WERI-Rb-1 (cell line): ENCODE data around the gene BACE2.

Experiments
- DNase-seq: peaks from one replicate; pipeline ENCODE4 v3.0.0-alpha.2; 2020
- H3K27ac ChIP-seq: fragments of 250-450 bp; sonication (Bioruptor Pico); 2 replicates; pipeline ENCODE4 v1.5.1; 2020; ENCODE audit warnings: mild to moderate bottlenecking, moderate library complexity
- H3K27me3 ChIP-seq: fragments of 250-450 bp; sonication (Bioruptor Pico); 2 replicates; pipeline ENCODE4 v1.5.1; 2021; ENCODE audit warnings: mild to moderate bottlenecking, low read depth, moderate library complexity; ENCODE audit not compliant: insufficient read depth, severe bottlenecking
- H3K36me3 ChIP-seq: fragments of 250-450 bp; sonication (Bioruptor Pico); 2 replicates; pipeline ENCODE4 v1.5.1; 2020; ENCODE audit warnings: mild to moderate bottlenecking, moderate library complexity
- H3K4me3 ChIP-seq: 2 replicates; pipeline ENCODE4 v1.5.1; 2011; ENCODE audit warnings: low read depth, mild to moderate bottlenecking, control low read depth, low read length
- H3K9me3 ChIP-seq: fragments of 250-450 bp; sonication (Bioruptor Pico); 2 replicates; pipeline ENCODE4 v1.5.1; 2021; ENCODE audit warnings: mild to moderate bottlenecking, moderate library complexity; ENCODE audit not compliant: severe bottlenecking
- CTCF ChIP-seq: IDR thresholded peaks from 2 replicates; pipeline ENCODE4 v1.5.1; 2011; ENCODE audit warnings: low read depth, mild to moderate bottlenecking, control low read depth, inconsistent platforms, low read length

BACE2 gene

GRCh38 chr21:41167348-41168342 lies at the start of gene BACE2:
TSS of gene BACE2 (plus strand) at chr21:41168160. CDS start at chr21:41168264, 104 bp downstream.
- H3K36me3 ChIP-seq = no peaks in the 10 kb centered on the region
- peak; percentile 69 for TF ChIP-seq CTCF
- peak within 1 kb of the TSS; percentile 34 for H3K27ac ChIP-seq
- peak within 1 kb of the TSS; percentile 83 for H3K4me3 ChIP-seq
- H3K9me3 ChIP-seq = no peaks in the 10 kb centered on the region
- DNase-seq = peak; percentile 81
- peaks cover 11% of the 10 kb centered on the region for H3K27me3 ChIP-seq

- Histone ChIP-seq H3K9me3 (no peaks in the 10 kb centered on the region), H3K27me3 (no peaks in the 10 kb centered on the region), H3K36me3 (no peaks in the 10 kb centered on the region), H3K27ac (no peak overlapping the region), H3K4me3 (no peak overlapping the region)
- TF ChIP-seq CTCF = no peak
- no peak for DNase-seq
These were observed 48.1 kb upstream of the BACE2 start for GRCh38 chr21:41119901-41120300.

GRCh38 chr21:41120997-41121396 lies 47.0 kb upstream of the BACE2 start:
- Histone ChIP-seq H3K9me3 (no peaks in the 10 kb centered on the region), H3K36me3 (no peaks in the 10 kb centered on the region), H3K27ac (no peak overlapping the region), H3K27me3 (no peaks in the 10 kb centered on the region), H3K4me3 (no peak overlapping the region)
- no peak for TF ChIP-seq CTCF
- DNase-seq = no peak

GRCh38 chr21:41121785-41122415 lies 46.1 kb upstream of the BACE2 start:
- H3K27ac ChIP-seq = no peak overlapping the region
- no peak overlapping the region for H3K4me3 ChIP-seq
- peak; percentile 92 for DNase-seq
- H3K36me3 ChIP-seq = no peaks in the 10 kb centered on the region
- H3K9me3 ChIP-seq = no peaks in the 10 kb centered on the region
- peak; percentile 98 for TF ChIP-seq CTCF
- no peaks in the 10 kb centered on the region for H3K27me3 ChIP-seq

- Histone ChIP-seq H3K36me3 (no peaks in the 10 kb centered on the region), H3K9me3 (peaks cover 2% of the 10 kb centered on the region), H3K27me3 (no peaks in the 10 kb centered on the region), H3K4me3 (no peak overlapping the region), H3K27ac (no peak overlapping the region)
- no peak for DNase-seq
- TF ChIP-seq CTCF = no peak
These were observed 43.2 kb upstream of the BACE2 start for GRCh38 chr21:41124641-41125201.
